OCI-LY1 (cell line): ENCODE data around the gene ARHGDIG.

ENCODE experiments used
- H2AFZ ChIP-seq: fragments of 200-600 bp; sonication (generic), shearing (Covaris generic); 2 replicates; pipeline ENCODE4 v1.6.0; 2014; ENCODE audit warnings: antibody characterized with exemption, mild to moderate bottlenecking, low read length
- H3F3A ChIP-seq: fragments of 200-600 bp; sonication (generic), shearing (Covaris generic); 2 replicates; pipeline ENCODE4 v1.6.0; 2014; ENCODE audit warnings: mild to moderate bottlenecking, antibody characterized with exemption, low read length, moderate library complexity; ENCODE audit not compliant: insufficient read depth
- H3K27ac ChIP-seq: fragments of 200-600 bp; sonication (generic); 2 replicates; pipeline ENCODE4 v1.5.1; 2014; ENCODE audit warnings: low read length, mixed run types, mild to moderate bottlenecking, low read depth; ENCODE audit not compliant: poor library complexity, severe bottlenecking
- H3K27me3 ChIP-seq: fragments of 200-600 bp; sonication (generic); 2 replicates; pipeline ENCODE4 v1.6.0; 2014; ENCODE audit warnings: antibody characterized with exemption, mild to moderate bottlenecking, low read length, moderate library complexity; ENCODE audit not compliant: insufficient read depth
- H3K36me3 ChIP-seq: fragments of 200-600 bp; sonication (generic); 2 replicates; pipeline ENCODE4 v1.6.1; 2014; ENCODE audit warnings: mild to moderate bottlenecking, antibody characterized with exemption, low read length, moderate library complexity, mixed read lengths; ENCODE audit not compliant: insufficient read depth
- H3K4me1 ChIP-seq: fragments of 200-600 bp; sonication (generic); 2 replicates; pipeline ENCODE4 v1.5.1; 2014; ENCODE audit warnings: mild to moderate bottlenecking, low read length, moderate library complexity; ENCODE audit not compliant: insufficient read depth, severe bottlenecking
- H3K4me2 ChIP-seq: fragments of 200-600 bp; sonication (generic), shearing (Covaris generic); 2 replicates; pipeline ENCODE4 v1.6.1; 2014; ENCODE audit warnings: low read length
- H3K4me3 ChIP-seq: fragments of 200-600 bp; sonication (generic); 2 replicates; pipeline ENCODE4 v1.5.1; 2014; ENCODE audit warnings: low read length, low read depth, mild to moderate bottlenecking, mixed read lengths; ENCODE audit not compliant: poor library complexity, severe bottlenecking
- H3K79me2 ChIP-seq: fragments of 200-600 bp; shearing (Covaris generic); 2 replicates; pipeline ENCODE4 v1.6.1; 2016; ENCODE audit warnings: mixed run types, low read length, mixed read lengths; ENCODE audit not compliant: insufficient read depth
- H3K9ac ChIP-seq: fragments of 200-600 bp; sonication (generic), shearing (Covaris generic); 2 replicates; pipeline ENCODE4 v1.6.1; 2014; ENCODE audit warnings: mild to moderate bottlenecking, low read length, mixed read lengths
- H3K9me2 ChIP-seq: fragments of 200-600 bp; sonication (generic), shearing (Covaris generic); 2 replicates; pipeline ENCODE4 v1.6.1; 2014; ENCODE audit warnings: low read depth, mild to moderate bottlenecking, low read length, mixed read lengths
- H3K9me3 ChIP-seq: fragments of 200-600 bp; shearing (Covaris generic); 2 replicates; pipeline ENCODE4 v1.6.1; 2014; ENCODE audit warnings: low read length, mixed read lengths
- H4K20me1 ChIP-seq: fragments of 200-600 bp; sonication (generic), shearing (Covaris generic); 2 replicates; pipeline ENCODE4 v1.6.0; 2016; ENCODE audit warnings: mild to moderate bottlenecking, low read length; ENCODE audit not compliant: insufficient read depth
- CTCF ChIP-seq: fragments of 200-600 bp; sonication (generic), shearing (Covaris generic); IDR thresholded peaks from 2 replicates; pipeline ENCODE4 v1.5.1; 2017; ENCODE audit warnings: mild to moderate bottlenecking, antibody characterized with exemption, low read length, moderate library complexity, mixed read lengths
- EZH2 ChIP-seq: fragments of 200-600 bp; sonication (generic), shearing (Covaris generic); IDR thresholded peaks from 2 replicates; pipeline ENCODE4 v1.8.0; 2017; ENCODE audit warnings: borderline replicate concordance, mixed run types, mild to moderate bottlenecking, antibody characterized with exemption, low read length, moderate library complexity, mixed read lengths

ARHGDIG gene

GRCh38 chr16:269061-269796 is 11.2 kb upstream of the ARHGDIG start:
- H3K9ac ChIP-seq: no peak overlapping the region
- H3K4me2 ChIP-seq: no peak overlapping the region
- TF ChIP-seq CTCF: no peak
- no peak for TF ChIP-seq EZH2
- no peaks in the 10 kb centered on the region for H3F3A ChIP-seq
- H3K27me3 ChIP-seq: peaks cover 9% of the 10 kb centered on the region; the same call in 1 of the 2 replicates
- no peak overlapping the region for H3K27ac ChIP-seq
- no peak overlapping the region for H2AFZ ChIP-seq
- no peaks in the 10 kb centered on the region for H4K20me1 ChIP-seq
- H3K9me2 ChIP-seq: no peaks in the 10 kb centered on the region
- H3K9me3 ChIP-seq: no peaks in the 10 kb centered on the region
- H3K36me3 ChIP-seq: no peaks in the 10 kb centered on the region; the same call in 1 of the 2 replicates
- no peak overlapping the region for H3K4me3 ChIP-seq
- H3K4me1 ChIP-seq: peaks cover 3% of the 10 kb centered on the region
- H3K79me2 ChIP-seq: no peaks in the 10 kb centered on the region

GRCh38 chr16:270381-271255 is 9.8 kb upstream of the ARHGDIG start:
- Histone ChIP-seq H3F3A (no peaks in the 10 kb centered on the region), H3K4me1 (peaks cover 9% of the 10 kb centered on the region), H3K9me2 (no peaks in the 10 kb centered on the region), H3K27ac (no peak overlapping the region), H3K36me3 (no peaks in the 10 kb centered on the region), H3K4me2 (no peak overlapping the region), H2AFZ (no peak overlapping the region), H3K79me2 (no peaks in the 10 kb centered on the region), H3K27me3 (peaks cover 9% of the 10 kb centered on the region; the same call in 1 of the 2 replicates), H3K9me3 (no peaks in the 10 kb centered on the region), H3K4me3 (no peak overlapping the region), H3K9ac (no peak overlapping the region), H4K20me1 (no peaks in the 10 kb centered on the region)
- TF ChIP-seq EZH2: no peak
- TF ChIP-seq CTCF: no peak

- peaks cover 12% of the 10 kb centered on the region; the same call in 1 of the 2 replicates for H3K27me3 ChIP-seq
- H3K9ac ChIP-seq: no peak overlapping the region
- no peak overlapping the region; the same call in 1 of the 2 replicates for H3K4me2 ChIP-seq
These were observed 7.5 kb upstream of the ARHGDIG start for GRCh38 chr16:272633-273546.

More at GRCh38 chr16:272633-273546, 7.5 kb upstream of the ARHGDIG start:
- Histone ChIP-seq H3K4me1 (peaks cover 9% of the 10 kb centered on the region), H3K9me3 (no peaks in the 10 kb centered on the region), H3F3A (no peaks in the 10 kb centered on the region), H3K4me3 (no peak overlapping the region), H3K79me2 (no peaks in the 10 kb centered on the region), H4K20me1 (no peaks in the 10 kb centered on the region), H3K36me3 (no peaks in the 10 kb centered on the region), H2AFZ (no peak overlapping the region), H3K9me2 (no peaks in the 10 kb centered on the region), H3K27ac (no peak overlapping the region)
- no peak for TF ChIP-seq CTCF
- no peak for TF ChIP-seq EZH2
